ENCODE measurements around the gene CAMTA1. TPM values are rescaled to one million over a fixed set of nuclear protein-coding genes. Genes with fewer than 3 reads are reported as not detected.

Gene CAMTA1
- total RNA-seq, 1 donor from 2014 or later, result 268 TPM

- H3K27me3 ChIP-seq, result no peaks in the 10 kb centered on the region
- peaks cover 15% of the 10 kb centered on the region for H3K4me1 Mint-ChIP-seq
- no peaks in the 10 kb centered on the region for H4K20me1 ChIP-seq (ENCODE audit: low read depth)
- no peaks in the 10 kb centered on the region for H3K36me3 Mint-ChIP-seq
- H3K4me3 ChIP-seq, result no peak overlapping the region
- H3K36me3 ChIP-seq, result no peaks in the 10 kb centered on the region
- TF ChIP-seq EZH2 (IDR thresholded peaks at IDR 0.05) (no peak), EZH2phosphoT487 (IDR thresholded peaks at IDR 0.05) (no peak), CTCF (IDR thresholded peaks at IDR 0.05) (no peak)
- H3K9ac ChIP-seq, result no peak overlapping the region
- H3K4me3 Mint-ChIP-seq, result no peak overlapping the region
- H3K79me2 ChIP-seq (ENCODE audit: low read depth), result no peaks in the 10 kb centered on the region
- no peak overlapping the region for H3K4me2 ChIP-seq
- no peak overlapping the region for H3K27ac ChIP-seq
- no peak for DNase-seq (ENCODE audit: low spot score)
- peaks cover 4% of the 10 kb centered on the region for H3K27me3 Mint-ChIP-seq (ENCODE audit: insufficient read depth, low read depth)
- no peak overlapping the region for H2AFZ ChIP-seq (replicated peaks)
- no peaks in the 10 kb centered on the region for H3K9me3 ChIP-seq (ENCODE audit: low read depth)
- H3K9me3 Mint-ChIP-seq, result peaks cover 2% of the 10 kb centered on the region
- no peak overlapping the region for H3K27ac Mint-ChIP-seq
- H3K4me1 ChIP-seq, result peaks cover 10% of the 10 kb centered on the region
- no peaks in the 10 kb centered on the region for H3F3A ChIP-seq (ENCODE audit: low read depth)
Observed at GRCh38 chr1:7555391-7556185, 770.3 kb downstream of the CAMTA1 start.

- no peak for DNase-seq (ENCODE audit: low spot score)
- H3K36me3 Mint-ChIP-seq, result no peaks in the 10 kb centered on the region
- H3K4me3 Mint-ChIP-seq, result no peak overlapping the region
- Histone ChIP-seq H3K9me3 (ENCODE audit: low read depth) (no peaks in the 10 kb centered on the region), H3K79me2 (ENCODE audit: low read depth) (no peaks in the 10 kb centered on the region), H3K9ac (no peak overlapping the region), H3K4me2 (no peak overlapping the region), H3F3A (ENCODE audit: low read depth) (no peaks in the 10 kb centered on the region), H3K27me3 (no peaks in the 10 kb centered on the region), H2AFZ (replicated peaks) (no peak overlapping the region), H3K4me1 (peaks cover 10% of the 10 kb centered on the region), H3K4me3 (no peak overlapping the region), H3K36me3 (no peaks in the 10 kb centered on the region), H3K27ac (no peak overlapping the region), H4K20me1 (ENCODE audit: low read depth) (no peaks in the 10 kb centered on the region)
- H3K9me3 Mint-ChIP-seq, result peaks cover 2% of the 10 kb centered on the region
- H3K27ac Mint-ChIP-seq, result no peak overlapping the region
- peaks cover 4% of the 10 kb centered on the region for H3K27me3 Mint-ChIP-seq (ENCODE audit: insufficient read depth, low read depth)
- TF ChIP-seq CTCF (IDR thresholded peaks at IDR 0.05) (no peak), EZH2 (IDR thresholded peaks at IDR 0.05) (no peak), EZH2phosphoT487 (IDR thresholded peaks at IDR 0.05) (no peak)
- peaks cover 5% of the 10 kb centered on the region for H3K4me1 Mint-ChIP-seq
Observed at GRCh38 chr1:7557301-7557891, 772.1 kb downstream of the CAMTA1 start.

- H3K27ac ChIP-seq, result no peak overlapping the region
- H3K27me3 ChIP-seq, result no peaks in the 10 kb centered on the region
- no peaks in the 10 kb centered on the region for H3K36me3 Mint-ChIP-seq
- H3K27me3 Mint-ChIP-seq (ENCODE audit: insufficient read depth, low read depth), result peaks cover 4% of the 10 kb centered on the region
- H3K4me3 Mint-ChIP-seq, result no peak overlapping the region
- TF ChIP-seq EZH2 (IDR thresholded peaks at IDR 0.05), result no peak
- TF ChIP-seq CTCF (IDR thresholded peaks at IDR 0.05), result no peak
- no peak for TF ChIP-seq EZH2phosphoT487 (IDR thresholded peaks at IDR 0.05)
- no peaks in the 10 kb centered on the region for H4K20me1 ChIP-seq (ENCODE audit: low read depth)
- peak; percentile 50 for DNase-seq (ENCODE audit: low spot score)
- H3K9me3 ChIP-seq (ENCODE audit: low read depth), result no peaks in the 10 kb centered on the region
- H3K4me1 ChIP-seq, result peaks cover 10% of the 10 kb centered on the region
- H3K36me3 ChIP-seq, result no peaks in the 10 kb centered on the region
- no peaks in the 10 kb centered on the region for H3K79me2 ChIP-seq (ENCODE audit: low read depth)
- H3K9me3 Mint-ChIP-seq, result peaks cover 2% of the 10 kb centered on the region
- H3K27ac Mint-ChIP-seq, result no peak overlapping the region
- H3K4me1 Mint-ChIP-seq, result peaks cover 9% of the 10 kb centered on the region
- H3F3A ChIP-seq (ENCODE audit: low read depth), result no peaks in the 10 kb centered on the region
- H3K9ac ChIP-seq, result no peak overlapping the region
- no peak overlapping the region for H3K4me3 ChIP-seq
- no peak overlapping the region for H2AFZ ChIP-seq (replicated peaks)
- H3K4me2 ChIP-seq, result no peak overlapping the region
Observed at GRCh38 chr1:7558041-7558461, 772.8 kb downstream of the CAMTA1 start.

Data from neural progenitor cell (in vitro differentiated cells).